ENCODE data around the gene SYT15. TPM values are rescaled to one million over a fixed set of nuclear protein-coding genes. Genes with fewer than 3 reads are reported as not detected.

Gene SYT15
- total and polyA plus RNA-seq, 2 donors (not counting 3 experiments of a cell fraction or from before 2014, with no cell fraction given), result 0.50 to 0.75 TPM

DNA sequence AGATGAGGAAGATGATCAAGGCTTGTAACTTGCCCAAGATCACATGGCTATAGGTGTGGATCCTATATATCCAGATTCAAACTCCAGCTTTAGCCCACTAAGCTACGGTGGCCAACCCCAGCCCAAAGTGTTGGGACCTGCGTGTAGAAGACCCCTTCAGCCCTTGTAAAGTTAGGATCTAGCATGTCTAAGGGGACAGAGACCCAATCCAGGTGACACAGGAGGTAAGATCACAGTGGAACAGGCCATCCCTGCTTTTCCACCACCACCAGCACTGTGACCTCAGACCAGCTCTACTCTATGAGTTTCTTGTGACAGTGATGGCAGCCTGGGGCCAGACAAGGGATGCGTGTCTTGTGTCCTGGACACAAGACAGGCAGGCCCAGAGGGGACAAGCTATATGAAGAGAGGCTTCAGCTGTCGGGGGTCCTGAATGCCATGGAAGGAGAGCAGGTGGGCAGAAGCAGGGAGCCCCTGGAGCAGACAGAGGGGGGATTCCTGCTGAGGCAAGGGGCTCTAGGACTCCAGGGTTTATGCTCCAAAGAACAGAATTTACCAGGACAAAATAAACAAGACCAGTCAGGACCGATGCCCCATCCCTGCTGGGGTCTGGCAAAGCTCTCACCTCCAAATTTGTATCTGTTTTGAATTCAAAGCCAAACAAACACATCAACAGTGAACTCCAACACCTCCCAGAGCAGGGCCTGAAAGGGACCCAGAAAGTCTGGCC, 32.9 kb upstream of the SYT15 start:
- Histone ChIP-seq H3K79me2 (ENCODE audit: control insufficient read depth, insufficient read depth, low read length) (no peaks in the 10 kb centered on the region), H3K4me1 (ENCODE audit: control insufficient read depth, extremely low read depth, insufficient read depth, low read length) (no peaks in the 10 kb centered on the region), H3K27ac (ENCODE audit: insufficient read depth, low read depth, low read length) (no peak overlapping the region), H2AFZ (ENCODE audit: low read depth, low read length) (no peak overlapping the region), H3K9me1 (replicated peaks; ENCODE audit: control insufficient read depth, extremely low read depth, insufficient read depth, low read length) (no peaks in the 10 kb centered on the region), H3K4me3 (replicated peaks in 1 of 3; ENCODE audit: insufficient read depth in 1 of 3, low read depth in 1 of 3, low read length in 3 of 3) (no peak overlapping the region), H3K4me2 (ENCODE audit: insufficient read depth, low read length) (no peak overlapping the region), H3K9me3 (replicated peaks; ENCODE audit: control insufficient read depth, insufficient read depth, low read length) (no peaks in the 10 kb centered on the region), H3K27me3 (ENCODE audit: control insufficient read depth in 2 of 2, insufficient read depth in 2 of 2, low read length in 2 of 2) (no peaks in the 10 kb centered on the region), H3K9ac (replicated peaks; ENCODE audit: extremely low read depth, insufficient read depth, low read length) (no peak overlapping the region), H3K36me3 (ENCODE audit: control insufficient read depth in 2 of 2, extremely low read depth in 1 of 2, insufficient read depth in 2 of 2, low read length in 2 of 2) (no peaks in the 10 kb centered on the region), H4K20me1 (replicated peaks; ENCODE audit: control insufficient read depth, extremely low read depth, insufficient read depth, low read length) (no peaks in the 10 kb centered on the region)
- TF ChIP-seq MYC (IDR thresholded peaks at IDR 0.05; ENCODE audit: low read depth, low read length), result no peak
- TF ChIP-seq GATA2 (IDR thresholded peaks at IDR 0.05; ENCODE audit: insufficient read depth, insufficient read length, low read depth, low read length), result no peak
- TF ChIP-seq, protein P1, sequence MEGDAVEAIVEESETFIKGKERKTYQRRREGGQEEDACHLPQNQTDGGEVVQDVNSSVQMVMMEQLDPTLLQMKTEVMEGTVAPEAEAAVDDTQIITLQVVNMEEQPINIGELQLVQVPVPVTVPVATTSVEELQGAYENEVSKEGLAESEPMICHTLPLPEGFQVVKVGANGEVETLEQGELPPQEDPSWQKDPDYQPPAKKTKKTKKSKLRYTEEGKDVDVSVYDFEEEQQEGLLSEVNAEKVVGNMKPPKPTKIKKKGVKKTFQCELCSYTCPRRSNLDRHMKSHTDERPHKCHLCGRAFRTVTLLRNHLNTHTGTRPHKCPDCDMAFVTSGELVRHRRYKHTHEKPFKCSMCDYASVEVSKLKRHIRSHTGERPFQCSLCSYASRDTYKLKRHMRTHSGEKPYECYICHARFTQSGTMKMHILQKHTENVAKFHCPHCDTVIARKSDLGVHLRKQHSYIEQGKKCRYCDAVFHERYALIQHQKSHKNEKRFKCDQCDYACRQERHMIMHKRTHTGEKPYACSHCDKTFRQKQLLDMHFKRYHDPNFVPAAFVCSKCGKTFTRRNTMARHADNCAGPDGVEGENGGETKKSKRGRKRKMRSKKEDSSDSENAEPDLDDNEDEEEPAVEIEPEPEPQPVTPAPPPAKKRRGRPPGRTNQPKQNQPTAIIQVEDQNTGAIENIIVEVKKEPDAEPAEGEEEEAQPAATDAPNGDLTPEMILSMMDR (IDR thresholded peaks at IDR 0.05; ENCODE audit: extremely low read depth in 1 of 2, insufficient read depth in 1 of 2, low read depth in 1 of 2, low read length in 2 of 2), result no peak
- no peak for TF ChIP-seq EZH2 (IDR thresholded peaks at IDR 0.05; ENCODE audit: borderline replicate concordance, low read depth, low read length, severe bottlenecking)
- no peak for TF ChIP-seq FOS (IDR thresholded peaks at IDR 0.05; ENCODE audit: borderline replicate concordance, insufficient read depth, low read length)
- no peak for TF ChIP-seq POLR2AphosphoS5 (IDR thresholded peaks at IDR 0.05; ENCODE audit: insufficient read depth, low read depth, low read length)
- TF ChIP-seq, protein P2, sequence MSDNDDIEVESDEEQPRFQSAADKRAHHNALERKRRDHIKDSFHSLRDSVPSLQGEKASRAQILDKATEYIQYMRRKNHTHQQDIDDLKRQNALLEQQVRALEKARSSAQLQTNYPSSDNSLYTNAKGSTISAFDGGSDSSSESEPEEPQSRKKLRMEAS (IDR thresholded peaks at IDR 0.05; ENCODE audit: insufficient read depth, insufficient read length), result no peak
- TF ChIP-seq POLR2A (IDR thresholded peaks at IDR 0.05; ENCODE audit: low read depth, low read length), result no peak
- no peak for TF ChIP-seq JUN (IDR thresholded peaks at IDR 0.05; ENCODE audit: borderline replicate concordance, insufficient read depth, insufficient read length, low read depth)
- dilution Hi-C loops (cut with MboI; ENCODE audit: extremely low pct_ligation_motif_present, low sequenced_read_pairs), result no loop called here
- ChIA-PET POLR2A (no interaction called here), CTCF (interaction anchor here (3.1 kb wide), 1 partner anchor 7 kb away, joined by 14 read pairs; no protein-coding TSS in a partner anchor)
- FAIRE-seq (no peak), DNase-seq (ENCODE audit: low read depth, low spot score) (no peak)
- intact Hi-C loops (cut with micrococcal nuclease), result loop anchor here (1.0 to 2.0 kb wide), 2 partner anchors 12 to 15 kb away; no protein-coding TSS in a partner anchor
- BruUV-seq (replicated peaks), result no TSS peak
